ENCODE results near the gene CTRL. TPM values are rescaled to one million over a fixed set of nuclear protein-coding genes. Genes with fewer than 3 reads are reported as not detected.
A peak's percentile ranks its signal among the peaks of the same experiment; 100 is the strongest.

Gene CTRL
- total and polyA plus RNA-seq, 4 experiments from 2014 or later = 0.41 to 8.6 (median 3.5) TPM

DNA sequence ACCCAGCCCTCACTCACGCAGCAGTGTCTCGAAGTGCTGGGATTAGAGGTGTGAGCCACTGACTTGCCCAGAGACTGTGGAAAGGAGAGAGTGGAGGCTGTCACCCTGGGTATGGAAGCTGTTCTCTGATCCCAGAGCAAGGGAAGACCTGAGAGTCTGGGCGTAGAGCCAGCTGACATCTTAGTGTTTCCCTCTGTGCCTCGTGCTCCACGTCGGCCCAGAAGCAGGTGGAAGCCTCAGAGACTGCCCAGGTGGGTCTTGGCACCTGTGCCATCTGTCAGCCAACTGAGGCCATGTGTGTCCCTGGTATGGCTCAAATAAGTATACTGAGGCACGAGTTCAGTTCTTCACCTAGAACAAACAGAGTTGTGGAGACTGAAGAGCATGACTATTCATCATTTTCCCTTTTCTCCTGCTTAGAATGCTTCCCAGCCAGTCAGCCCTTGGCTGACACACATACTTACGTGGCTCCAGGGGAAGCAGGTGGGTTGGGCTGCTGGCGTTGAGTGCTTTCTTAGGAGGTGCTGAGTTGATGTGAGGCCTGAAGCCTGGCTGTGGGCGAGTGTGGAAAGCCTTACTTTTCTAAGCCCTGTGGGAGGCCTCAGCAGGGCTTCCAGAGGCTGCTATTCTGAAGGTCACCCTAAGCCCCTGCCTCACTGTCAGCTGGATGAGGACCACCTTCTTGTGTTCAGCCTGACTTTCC is 8.1 kb downstream of the CTRL start:
- Mint-ChIP-seq H3K4me3 (peak overlapping the region in 1 of 8 donors; percentile 17), H3K36me3 (peaks cover 0 to 32% of the 10 kb centered on the region in 2 donors), H3K27me3 (no peaks in the 10 kb centered on the region), H3K27ac (peak overlapping the region in 4 of 7 donors; percentile 27 to 70 (median 35)), H3K9me3 (no peaks in the 10 kb centered on the region), H3K4me1 (peaks cover 2 to 20% (median 7%) of the 10 kb centered on the region in 4 donors)
- Histone ChIP-seq H3K27ac (ENCODE audit: low read depth, low read length) (no peak overlapping the region), H3K36me3 (ENCODE audit: insufficient read depth, low read length) (peaks cover 23% of the 10 kb centered on the region), H3K9me3 (ENCODE audit: control insufficient read depth in 1 of 2, low read length in 2 of 2) (no peaks in the 10 kb centered on the region), H3K27me3 (ENCODE audit: insufficient read depth, low read length) (no peaks in the 10 kb centered on the region), H3K4me3 (ENCODE audit: low read length in 2 of 2) (no peak overlapping the region), H3K4me1 (ENCODE audit: insufficient read depth, low read length) (peaks cover 6% of the 10 kb centered on the region)
- DNase-seq = no peak
- intact Hi-C loops (cut with micrococcal nuclease) = no loop called here
- CTCF ChIA-PET (ENCODE audit: partially characterized antibody) = interaction anchor here (1.2 to 8.8 kb wide), 3 partner anchors 10 to 45 kb away, joined by 3 to 61 read pairs (median 4); partner anchors contain the start of gene NRN1L
- POLR2A ChIA-PET (ENCODE audit: partially characterized antibody) = interaction anchor here (1.1 to 1.6 kb wide), 2 partner anchors 12 kb away, joined by 4 to 6 read pairs; no protein-coding TSS in a partner anchor

DNA sequence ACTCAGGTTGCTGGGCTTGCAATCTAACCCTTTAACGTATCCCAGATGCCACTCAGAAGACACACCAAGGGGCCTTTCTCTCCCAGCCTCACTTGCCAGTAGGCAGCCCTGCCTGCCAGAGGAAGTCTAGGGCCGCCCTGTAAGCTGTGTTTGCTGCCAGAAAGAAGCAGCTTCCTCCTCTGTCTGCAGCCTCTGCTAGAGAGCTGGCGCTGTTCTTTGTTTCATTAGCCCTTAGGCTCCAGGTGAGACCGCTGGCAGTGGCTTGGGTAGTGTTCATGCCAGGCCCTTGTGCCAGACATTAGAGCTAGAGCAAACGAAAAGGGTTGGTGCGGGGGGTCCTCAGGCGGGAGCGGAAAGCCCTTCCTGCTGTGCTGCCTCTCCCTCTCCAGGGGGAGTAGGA is 8.9 kb downstream of the CTRL start:
- peak overlapping the region in 1 of 8 donors; percentile 13 for H3K4me3 Mint-ChIP-seq
- intact Hi-C loops (cut with micrococcal nuclease) = no loop called here
- no peaks in the 10 kb centered on the region for H3K9me3 ChIP-seq (ENCODE audit: control insufficient read depth in 1 of 2, low read length in 2 of 2)
- peak overlapping the region in 4 of 7 donors; percentile 13 to 76 (median 43) for H3K27ac Mint-ChIP-seq
- H3K27me3 ChIP-seq (ENCODE audit: insufficient read depth, low read length) = no peaks in the 10 kb centered on the region
- H3K27me3 Mint-ChIP-seq = no peaks in the 10 kb centered on the region
- no peak overlapping the region for H3K4me3 ChIP-seq (ENCODE audit: low read length in 2 of 2)
- ChIA-PET POLR2A (ENCODE audit: partially characterized antibody) (interaction anchor here (1.1 kb wide), 1 partner anchor 13 kb away, joined by 6 read pairs; no protein-coding TSS in a partner anchor), CTCF (ENCODE audit: partially characterized antibody) (interaction anchor here (1.2 to 8.8 kb wide), 3 partner anchors 11 to 106 kb away, joined by 3 to 61 read pairs (median 3); partner anchors contain the start of gene NRN1L)
- H3K36me3 ChIP-seq (ENCODE audit: insufficient read depth, low read length) = peaks cover 16% of the 10 kb centered on the region
- peaks cover 0 to 32% of the 10 kb centered on the region in 2 donors for H3K36me3 Mint-ChIP-seq
- no peak overlapping the region for H3K27ac ChIP-seq (ENCODE audit: low read depth, low read length)
- H3K4me1 ChIP-seq (ENCODE audit: insufficient read depth, low read length) = peaks cover 4% of the 10 kb centered on the region
- H3K9me3 Mint-ChIP-seq = no peaks in the 10 kb centered on the region
- no peak for DNase-seq
- peaks cover under 1 to 18% (median 6%) of the 10 kb centered on the region in 4 donors for H3K4me1 Mint-ChIP-seq

DNA sequence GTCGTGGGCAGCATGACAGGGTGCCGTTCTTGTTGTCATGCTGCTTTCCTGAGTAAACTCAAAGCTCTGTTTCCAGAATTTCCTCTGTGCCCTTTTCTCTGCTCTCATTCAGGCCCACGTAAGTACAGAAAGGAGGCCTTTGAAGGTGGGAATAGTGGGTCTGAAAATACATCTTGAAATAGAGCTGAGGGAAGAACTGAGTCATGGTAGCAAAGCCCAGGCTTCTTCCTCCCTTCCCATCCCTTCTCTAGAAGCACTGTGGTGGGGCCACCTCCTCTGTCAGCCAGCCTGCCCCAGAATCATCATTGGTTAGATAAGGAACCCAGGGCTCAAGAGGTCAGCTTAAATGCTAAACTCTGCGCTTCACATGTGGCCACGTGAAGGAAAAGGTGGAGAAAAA is 9.4 kb downstream of the CTRL start:
- CTCF ChIA-PET (ENCODE audit: partially characterized antibody) = interaction anchor here (1.2 to 8.8 kb wide), 4 partner anchors 12 to 408 kb away, joined by 3 to 61 read pairs (median 3); partner anchors contain the start of gene NRN1L
- intact Hi-C loops (cut with micrococcal nuclease) = no loop called here
- peaks cover 8% of the 10 kb centered on the region for H3K4me1 ChIP-seq (ENCODE audit: insufficient read depth, low read length)
- H3K9me3 ChIP-seq (ENCODE audit: control insufficient read depth in 1 of 2, low read length in 2 of 2) = no peaks in the 10 kb centered on the region
- no peaks in the 10 kb centered on the region for H3K27me3 ChIP-seq (ENCODE audit: insufficient read depth, low read length)
- H3K27ac Mint-ChIP-seq = peak overlapping the region in 6 of 7 donors; percentile 2 to 76 (median 54)
- no peak overlapping the region for H3K4me3 ChIP-seq (ENCODE audit: low read length in 2 of 2)
- no peak for DNase-seq
- H3K9me3 Mint-ChIP-seq = no peaks in the 10 kb centered on the region
- H3K4me3 Mint-ChIP-seq = no peak overlapping the region
- peaks cover 0 to 35% of the 10 kb centered on the region in 2 donors for H3K36me3 Mint-ChIP-seq
- peaks cover 12% of the 10 kb centered on the region for H3K36me3 ChIP-seq (ENCODE audit: insufficient read depth, low read length)
- POLR2A ChIA-PET (ENCODE audit: partially characterized antibody) = interaction anchor here (1.1 kb wide), 1 partner anchor 13 kb away, joined by 6 read pairs; no protein-coding TSS in a partner anchor
- peaks cover 4 to 24% (median 10%) of the 10 kb centered on the region in 4 donors for H3K4me1 Mint-ChIP-seq
- H3K27me3 Mint-ChIP-seq = no peaks in the 10 kb centered on the region
- H3K27ac ChIP-seq (ENCODE audit: low read depth, low read length) = no peak overlapping the region

DNA sequence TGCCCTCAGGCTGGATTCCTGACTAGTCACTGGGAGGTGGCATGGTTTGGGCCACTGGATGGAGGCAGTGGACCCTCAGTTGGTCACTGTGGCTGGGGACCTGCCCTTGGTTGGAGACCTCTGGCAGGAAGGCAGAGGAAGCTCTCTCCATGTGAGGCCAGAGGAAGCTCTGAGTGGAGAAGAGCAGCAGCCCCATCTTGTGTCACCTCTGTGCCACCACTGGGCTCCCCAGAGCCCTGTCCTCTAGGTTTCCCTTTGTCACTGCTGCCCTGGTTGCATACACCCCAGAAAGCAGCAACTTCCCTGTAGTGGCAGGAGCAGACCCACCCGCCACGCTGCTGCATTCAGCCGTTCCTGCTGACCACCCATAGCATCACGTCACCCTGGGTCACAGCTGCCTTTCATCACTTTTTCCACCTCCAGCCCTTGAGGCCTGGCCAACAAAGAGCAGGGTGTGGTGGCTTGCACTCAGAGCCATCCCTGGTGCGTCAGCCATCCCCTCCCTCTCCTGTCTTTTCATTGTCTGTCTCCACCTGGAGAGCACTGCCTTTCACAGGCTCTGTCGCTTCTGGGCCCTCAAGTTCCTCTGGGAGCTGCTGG is 11.9 kb downstream of the CTRL start:
- Mint-ChIP-seq H3K27ac (peak overlapping the region in 1 of 7 donors; percentile 35), H3K27me3 (no peaks in the 10 kb centered on the region), H3K4me3 (no peak overlapping the region), H3K36me3 (peaks cover 0 to 50% of the 10 kb centered on the region in 2 donors), H3K4me1 (peaks cover 10 to 42% (median 20%) of the 10 kb centered on the region in 4 donors), H3K9me3 (no peaks in the 10 kb centered on the region)
- POLR2A ChIA-PET (ENCODE audit: partially characterized antibody) = no interaction called here
- no peaks in the 10 kb centered on the region for H3K9me3 ChIP-seq (ENCODE audit: control insufficient read depth in 1 of 2, low read length in 2 of 2)
- CTCF ChIA-PET (ENCODE audit: partially characterized antibody) = interaction anchor here (2.2 kb wide), 1 partner anchor 9 kb away, joined by 6 read pairs; no protein-coding TSS in a partner anchor
- no peaks in the 10 kb centered on the region for H3K27me3 ChIP-seq (ENCODE audit: insufficient read depth, low read length)
- H3K36me3 ChIP-seq (ENCODE audit: insufficient read depth, low read length) = peaks cover 12% of the 10 kb centered on the region
- peaks cover 8% of the 10 kb centered on the region for H3K4me1 ChIP-seq (ENCODE audit: insufficient read depth, low read length)
- H3K4me3 ChIP-seq (ENCODE audit: low read length in 2 of 2) = no peak overlapping the region
- no peak overlapping the region for H3K27ac ChIP-seq (ENCODE audit: low read depth, low read length)
- no peak for DNase-seq
- intact Hi-C loops (cut with micrococcal nuclease) = no loop called here

DNA sequence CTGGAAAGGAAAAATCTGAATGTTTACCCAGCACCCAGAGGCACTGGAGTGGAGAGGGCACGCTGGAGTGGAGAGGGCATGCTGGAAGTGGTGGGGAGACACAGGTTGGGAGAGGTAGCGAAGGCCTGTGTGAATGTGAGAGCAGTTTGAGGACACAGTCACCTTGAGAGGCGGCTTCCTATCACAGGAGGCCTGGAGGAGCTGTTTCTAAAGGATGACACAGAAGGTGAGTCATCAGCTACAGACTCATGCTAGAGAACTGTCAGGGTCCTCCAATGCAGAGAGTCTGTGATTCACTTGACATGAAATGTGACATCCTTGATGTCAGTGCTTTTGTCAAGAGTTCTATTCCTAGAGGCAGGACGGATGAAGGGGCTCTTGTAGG is 13.8 kb downstream of the CTRL start:
- DNase-seq = no peak
- H3K27me3 Mint-ChIP-seq = no peaks in the 10 kb centered on the region
- H3K4me3 Mint-ChIP-seq = no peak overlapping the region
- H3K9me3 ChIP-seq (ENCODE audit: control insufficient read depth in 1 of 2, low read length in 2 of 2) = no peaks in the 10 kb centered on the region
- no peak overlapping the region for H3K4me3 ChIP-seq (ENCODE audit: low read length in 2 of 2)
- peaks cover 4 to 48% of the 10 kb centered on the region in 2 donors for H3K36me3 Mint-ChIP-seq
- peaks cover 8 to 39% (median 24%) of the 10 kb centered on the region in 4 donors for H3K4me1 Mint-ChIP-seq
- no peaks in the 10 kb centered on the region for H3K27me3 ChIP-seq (ENCODE audit: insufficient read depth, low read length)
- H3K27ac ChIP-seq (ENCODE audit: low read depth, low read length) = no peak overlapping the region
- no peaks in the 10 kb centered on the region for H3K9me3 Mint-ChIP-seq
- POLR2A ChIA-PET (ENCODE audit: partially characterized antibody) = interaction anchor here (0.9 kb wide), 1 partner anchor 11 kb away, joined by 4 read pairs; no protein-coding TSS in a partner anchor
- CTCF ChIA-PET (ENCODE audit: partially characterized antibody) = interaction anchor here (0.7 to 1.6 kb wide), 3 partner anchors 9 to 34 kb away, joined by 3 read pairs; partner anchors contain the start of gene CTRL
- H3K27ac Mint-ChIP-seq = peak overlapping the region in 5 of 7 donors; percentile 38 to 70 (median 64)
- peaks cover 8% of the 10 kb centered on the region for H3K4me1 ChIP-seq (ENCODE audit: insufficient read depth, low read length)
- intact Hi-C loops (cut with micrococcal nuclease) = no loop called here
- H3K36me3 ChIP-seq (ENCODE audit: insufficient read depth, low read length) = peaks cover 3% of the 10 kb centered on the region

DNA sequence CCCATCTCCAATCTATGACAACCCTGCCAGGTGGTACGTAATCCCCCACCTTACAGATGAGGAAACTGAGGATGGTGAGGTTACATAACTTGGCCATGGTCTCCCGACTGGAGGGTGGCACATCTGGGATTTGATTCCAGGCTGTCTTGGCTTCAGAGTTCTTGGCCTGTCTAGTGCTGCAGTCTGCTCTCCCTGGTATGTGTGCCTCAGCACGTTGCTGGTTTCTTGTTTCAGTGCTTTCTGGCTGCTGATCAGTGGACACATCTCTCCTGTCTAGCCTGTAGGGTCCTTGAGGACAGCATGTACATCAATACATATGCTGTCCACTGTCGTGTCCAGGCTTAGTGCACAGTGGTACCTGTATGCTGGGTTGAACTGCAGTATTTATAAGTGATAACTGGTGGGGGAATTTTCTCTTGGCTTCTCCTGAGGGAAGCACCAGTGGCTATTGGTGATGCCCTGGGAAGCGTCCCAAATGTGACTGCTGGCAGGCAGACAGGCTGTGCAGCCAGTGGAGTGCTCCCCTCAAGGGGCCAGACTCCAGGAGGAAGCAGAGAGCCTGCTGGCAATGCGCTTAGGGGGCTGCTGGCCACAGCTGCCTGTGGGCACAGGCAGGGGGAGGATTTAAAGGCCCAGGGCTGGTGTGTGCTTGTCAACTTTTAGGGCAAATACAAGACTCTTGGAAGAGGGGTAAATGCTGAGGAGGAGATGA is 14.4 kb downstream of the CTRL start:
- Mint-ChIP-seq H3K27me3 (no peaks in the 10 kb centered on the region), H3K36me3 (peaks cover 4 to 46% of the 10 kb centered on the region in 2 donors), H3K9me3 (no peaks in the 10 kb centered on the region), H3K4me3 (no peak overlapping the region), H3K4me1 (peaks cover 8 to 38% (median 24%) of the 10 kb centered on the region in 4 donors), H3K27ac (peak overlapping the region in 4 of 7 donors; percentile 32 to 70 (median 66))
- no peaks in the 10 kb centered on the region for H3K9me3 ChIP-seq (ENCODE audit: control insufficient read depth in 1 of 2, low read length in 2 of 2)
- no peak overlapping the region for H3K27ac ChIP-seq (ENCODE audit: low read depth, low read length)
- H3K4me3 ChIP-seq (ENCODE audit: low read length in 2 of 2) = no peak overlapping the region
- no peak for DNase-seq
- POLR2A ChIA-PET (ENCODE audit: partially characterized antibody) = interaction anchor here (0.9 kb wide), 1 partner anchor 10 kb away, joined by 4 read pairs; no protein-coding TSS in a partner anchor
- intact Hi-C loops (cut with micrococcal nuclease) = no loop called here
- CTCF ChIA-PET (ENCODE audit: partially characterized antibody) = interaction anchor here (0.7 to 1.6 kb wide), 2 partner anchors 10 to 14 kb away, joined by 3 read pairs; partner anchors contain the start of gene CTRL
- no peaks in the 10 kb centered on the region for H3K27me3 ChIP-seq (ENCODE audit: insufficient read depth, low read length)
- peaks cover 8% of the 10 kb centered on the region for H3K4me1 ChIP-seq (ENCODE audit: insufficient read depth, low read length)
- H3K36me3 ChIP-seq (ENCODE audit: insufficient read depth, low read length) = peaks cover 3% of the 10 kb centered on the region
